HepG2 (cell line): ENCODE measurements around the gene DHX16. TPM values are rescaled to one million over a fixed set of nuclear protein-coding genes. Genes with fewer than 3 reads are reported as not detected.

ENCODE experiments used
- CHD4 ChIP-seq: fragments of 200-600 bp; sonication (generic); IDR thresholded peaks from 2 replicates; pipeline ENCODE4 v1.7.0; 2017; ENCODE audit warnings: mild to moderate bottlenecking, low read length, borderline replicate concordance
- DMAP1 ChIP-seq: IDR thresholded peaks from 2 replicates; pipeline ENCODE4 v1.6.1; 2016
- ELF3 ChIP-seq: IDR thresholded peaks from 2 replicates; pipeline ENCODE4 v1.6.1; 2016; ENCODE audit warnings: missing genetic modification reagents, missing compliant biosample characterization
- GMEB1 ChIP-seq: sonication (generic); formaldehyde crosslinking; IDR thresholded peaks from 2 replicates; pipeline ENCODE4 v1.5.1; 2020; ENCODE audit warnings: missing genetic modification reagents, mild to moderate bottlenecking, borderline replicate concordance
- MAFK ChIP-seq, 2 experiments: IDR thresholded peaks in 1 of 2; conservative IDR thresholded peaks in 1 of 2; 2 replicates each; pipeline ENCODE4 v1.6.1; 2011; ENCODE audit warnings: improper control_type of control experiment in 2 of 2, low read length in 2 of 2
- MEIS1 ChIP-seq: sonication (generic); formaldehyde crosslinking; IDR thresholded peaks from 2 replicates; pipeline ENCODE4 v1.9.0; 2021; ENCODE audit warnings: mild to moderate bottlenecking, missing genetic modification reagents, moderate library complexity, borderline replicate concordance
- NFYB ChIP-seq: sonication (generic); formaldehyde crosslinking; IDR thresholded peaks from 2 replicates; pipeline ENCODE4 v1.4.0; 2020; ENCODE audit warnings: missing genetic modification reagents
- ONECUT2 ChIP-seq: sonication (generic); formaldehyde crosslinking; IDR thresholded peaks from 2 replicates; pipeline ENCODE4 v1.4.0; 2020; ENCODE audit warnings: missing genetic modification reagents
- POLR2A ChIP-seq, 2 experiments: IDR thresholded peaks; 2 replicates each; pipeline ENCODE4 v1.6.1; 2011; ENCODE audit warnings: low read depth in 2 of 2, low read length in 2 of 2, mild to moderate bottlenecking in 1 of 2, moderate library complexity in 1 of 2; ENCODE audit not compliant: insufficient read depth in 1 of 2
- ZBTB37 ChIP-seq: sonication (generic); formaldehyde crosslinking; IDR thresholded peaks from 2 replicates; pipeline ENCODE4 v1.4.0; 2020; ENCODE audit warnings: mild to moderate bottlenecking, missing genetic modification reagents
- ZMYM3 ChIP-seq: sonication (generic); formaldehyde crosslinking; IDR thresholded peaks from 2 replicates; pipeline ENCODE4 v1.5.1; 2020; ENCODE audit warnings: mild to moderate bottlenecking, missing genetic modification reagents
- ZNF17 ChIP-seq: sonication (generic); formaldehyde crosslinking; IDR thresholded peaks from 2 replicates; pipeline ENCODE4 v1.5.0; 2020; ENCODE audit warnings: mild to moderate bottlenecking, missing genetic modification reagents
- ZNF207 ChIP-seq: fragments of 450-650 bp; IDR thresholded peaks from 2 replicates; pipeline ENCODE4 v1.6.1; 2016; ENCODE audit warnings: antibody characterized with exemption, borderline replicate concordance
- ZNF276 ChIP-seq: sonication (generic); formaldehyde crosslinking; IDR thresholded peaks from 2 replicates; pipeline ENCODE4 v1.4.0; 2020; ENCODE audit warnings: mild to moderate bottlenecking, low read depth, missing genetic modification reagents
- ZNF331 ChIP-seq: sonication (generic); formaldehyde crosslinking; IDR thresholded peaks from 2 replicates; pipeline ENCODE4 v1.4.0; 2020; ENCODE audit warnings: missing genetic modification reagents
- ZNF552 ChIP-seq: sonication (generic); formaldehyde crosslinking; IDR thresholded peaks from 2 replicates; pipeline ENCODE4 v1.9.0; 2022; ENCODE audit warnings: missing genetic modification reagents, mild to moderate bottlenecking, borderline replicate concordance
- ZNF558 ChIP-seq: sonication (generic); formaldehyde crosslinking; IDR thresholded peaks from 2 replicates; pipeline ENCODE4 v1.9.0; 2022; ENCODE audit warnings: mild to moderate bottlenecking, missing genetic modification reagents, borderline replicate concordance
- ZNF687 ChIP-seq: sonication (generic); formaldehyde crosslinking; IDR thresholded peaks from 2 replicates; pipeline ENCODE4 v1.5.1; 2020; ENCODE audit warnings: mild to moderate bottlenecking, missing genetic modification reagents, moderate library complexity
- ZNF724P ChIP-seq: sonication (generic); formaldehyde crosslinking; IDR thresholded peaks from 2 replicates; pipeline ENCODE4 v1.8.0; 2022; ENCODE audit warnings: missing genetic modification reagents, borderline replicate concordance
- ZSCAN30 ChIP-seq: sonication (generic); formaldehyde crosslinking; IDR thresholded peaks from 2 replicates; pipeline ENCODE4 v1.5.0; 2020; ENCODE audit warnings: mild to moderate bottlenecking, missing genetic modification reagents
- polyA plus RNA-seq, 8 experiments: library from polyadenylated mRNA; depleted of rRNA in 3 of 8; stranded (reverse) in 7 of 8; unstranded in 1 of 8; fragments of >200 nt; fragmentation: Illumina TruSeq in 4 of 8; extraction: Trizol in 4 of 8; gene quantifications; 2 replicates each; pipeline versions ENCODE4 v1.2.1 to v1.2.3, GENCODE V29; 2011 to 2016; ENCODE audit warnings: low read depth in 4 of 8, missing spikeins in 1 of 8, mixed read lengths in 1 of 8; ENCODE audit not compliant: insufficient read depth in 1 of 8
- total RNA-seq, 5 experiments: library from RNA; depleted of rRNA; stranded (reverse); fragments of >200 nt; fragmentation: Illumina TruSeq; extraction: Trizol; gene quantifications; 2 replicates each; pipeline ENCODE4 v1.2.3, GENCODE V29; 2016; ENCODE audit warnings: low read depth in 1 of 5

Gene DHX16
- total and polyA plus RNA-seq, 2 of the 13 experiments (the other 11 are each of a cell fraction or from before 2014, with no cell fraction given) = 57.0 to 58.5 TPM

GRCh38 chr6:30672445-30673253, at the start of gene DHX16 (continued):
- 0 out of 2 replicates have a peak, but pooled peaks have one; percentile 26 for TF ChIP-seq ONECUT2 (CRISPR knock-in tag)
- TF ChIP-seq MAFK (conservative IDR thresholded peaks at IDR 0.05 in 1 of 2, IDR thresholded peaks at IDR 0.05 in 1 of 2; ENCODE audit: low read length in 2 of 2) = no peak; a peak in 1 of 4 replicates
- 0 out of 2 replicates have a peak, but pooled peaks have one; percentile 59 for TF ChIP-seq ZNF724P (CRISPR knock-in tag)
- peak; percentile 97 for TF ChIP-seq ELF3 (CRISPR knock-in tag)
- peak; percentile 80; the same call in 1 of the 2 replicates for TF ChIP-seq ZNF558 (CRISPR knock-in tag)
- no peak for TF ChIP-seq ZBTB37 (CRISPR knock-in tag)
- TF ChIP-seq POLR2A (IDR thresholded peaks at IDR 0.05; ENCODE audit: insufficient read depth in 1 of 2, low read depth in 2 of 2, low read length in 2 of 2) = peak; percentile 79 to 81
- TF ChIP-seq ZNF687 (CRISPR knock-in tag) = peak; percentile 89
- no peak; the same call in 1 of the 2 replicates for TF ChIP-seq ZNF552 (CRISPR knock-in tag)
- peak; percentile 60; the same call in 1 of the 2 replicates for TF ChIP-seq MEIS1 (CRISPR knock-in tag)
- no peak for TF ChIP-seq ZNF276 (CRISPR knock-in tag)
- TF ChIP-seq ZNF207 = no peak
- no peak for TF ChIP-seq CHD4
- no peak for TF ChIP-seq ZSCAN30 (CRISPR knock-in tag)
- TF ChIP-seq ZMYM3 (CRISPR knock-in tag) = peak; percentile 82
- TF ChIP-seq GMEB1 (CRISPR knock-in tag) = peak; percentile 82
- TF ChIP-seq DMAP1 (CRISPR knock-in tag) = peak; percentile 83
- TF ChIP-seq ZNF331 = peak; percentile 91
- TF ChIP-seq ZNF17 (CRISPR knock-in tag) = no peak
- TF ChIP-seq NFYB = no peak
